HCT116 (cell line): Measurements from ENCODE around the gene TRPV4. TPM values are rescaled to one million over a fixed set of nuclear protein-coding genes. Genes with fewer than 3 reads are reported as not detected.

ENCODE experiments used
- ATAC-seq: fragments of 200-7000 bp; cut with Tn5 transposase; 2 replicates; pipeline ENCODE4 v1.9.1; 2020; ENCODE audit warnings: mild to moderate bottlenecking, moderate library complexity
- BruUV-seq: library from RNA; stranded (reverse); fragments of 400-500 nt; replicated peaks from 2 replicates; lab custom pipeline; 2021; lab: Mats Ljungman, UMichigan
- CTCF ChIA-PET: fragments of 300-600 bp; sonication (Branson Sonifier 250); formaldehyde crosslinking; loops from one replicate; lab custom pipeline; 2021; ENCODE audit warnings: antibody characterized with exemption; lab: Charles Lee
- POLR2A ChIA-PET: fragments of 300-600, 350-600 bp; sonication (Branson Sonifier 250); formaldehyde crosslinking; loops from one replicate; lab custom pipeline; 2021; ENCODE audit warnings: antibody characterized with exemption; lab: Charles Lee
- RAD21 ChIA-PET, 2 experiments: fragments of 300-600 bp; sonication (Branson Sonifier 250); formaldehyde crosslinking; loops; one replicate each; lab custom pipeline; 2023; ENCODE audit warnings: low total read pairs in 2 of 2; ENCODE audit not compliant: uncharacterized antibody in 2 of 2, unreplicated experiment in 2 of 2, low non-redundant PET in 1 of 2; lab: Charles Lee
- DNase-seq: peaks from one replicate; pipeline ENCODE4 v3.0.0-alpha.2; 2010; ENCODE audit warnings: low read depth, low spot score
- H2AFZ ChIP-seq: fragments of 200-600 bp; shearing (Covaris generic), sonication (generic); 2 replicates; pipeline ENCODE4 v1.6.1; 2017; ENCODE audit warnings: low read depth, mixed run types, mixed read lengths, antibody characterized with exemption, low read length; ENCODE audit not compliant: poor library complexity, severe bottlenecking
- H3K27ac ChIP-seq: 2 replicates; pipeline ENCODE4 v1.5.1; 2012; ENCODE audit warnings: low read depth, low read length
- H3K27me3 ChIP-seq: fragments of 200-600 bp; sonication (generic); 2 replicates; pipeline ENCODE4 v1.6.1; 2016; ENCODE audit warnings: mixed run types, low read length, mixed read lengths; ENCODE audit not compliant: insufficient read depth
- H3K36me3 ChIP-seq, 2 experiments: fragments of 200-500 bp in 1 of 2; fragments of 200-600 bp in 1 of 2; sonication (Bioruptor generic) in 1 of 2; sonication (generic) in 1 of 2; 2 replicates each; pipeline versions ENCODE4 v1.5.1 to v1.6.1; 2014 to 2016; ENCODE audit warnings: low read length in 2 of 2, inconsistent platforms in 1 of 2, mixed read lengths in 1 of 2, mixed run types in 1 of 2; ENCODE audit not compliant: insufficient read depth in 2 of 2, control insufficient read depth in 1 of 2
- H3K4me1 ChIP-seq, 2 experiments: fragments of 200-600 bp in 1 of 2; sonication (generic) in 1 of 2; 2 replicates each; pipeline versions ENCODE4 v1.5.1 to v1.6.1; 2012 to 2017; ENCODE audit warnings: low read length in 2 of 2, inconsistent platforms in 1 of 2, mild to moderate bottlenecking in 1 of 2, mixed read lengths in 1 of 2, mixed run types in 1 of 2, moderate library complexity in 1 of 2; ENCODE audit not compliant: insufficient read depth in 2 of 2, control insufficient read depth in 1 of 2
- H3K4me2 ChIP-seq: fragments of 200-600 bp; sonication (generic); 2 replicates; pipeline ENCODE4 v1.6.1; 2017; ENCODE audit warnings: mixed run types, low read length, mixed read lengths
- H3K4me3 ChIP-seq, 2 experiments: fragments of 200-600 bp in 1 of 2; sonication (generic) in 1 of 2; replicated peaks in 1 of 2; 2 replicates each; pipeline ENCODE4 v1.5.1; 2011 to 2016; ENCODE audit warnings: low read length in 2 of 2, control low read depth in 1 of 2, low read depth in 1 of 2, mild to moderate bottlenecking in 1 of 2, mixed read lengths in 1 of 2, mixed run types in 1 of 2
- H3K79me2 ChIP-seq: fragments of 200-600 bp; sonication (generic); 2 replicates; pipeline ENCODE4 v1.6.1; 2017; ENCODE audit warnings: mild to moderate bottlenecking, mixed run types, low read length, moderate library complexity, mixed read lengths; ENCODE audit not compliant: insufficient read depth
- H3K9ac ChIP-seq: fragments of 200-600 bp; sonication (generic); 2 replicates; pipeline ENCODE4 v1.6.1; 2016; ENCODE audit warnings: low read length, mixed read lengths
- H3K9me2 ChIP-seq: fragments of 200-600 bp; sonication (generic), shearing (Covaris generic); 2 replicates; pipeline ENCODE4 v1.6.1; 2017; ENCODE audit warnings: mixed run types, mild to moderate bottlenecking, moderate library complexity; ENCODE audit not compliant: insufficient read depth
- H3K9me3 ChIP-seq, 2 experiments: fragments of 200-500 bp in 1 of 2; fragments of 200-600 bp in 1 of 2; sonication (Bioruptor generic) in 1 of 2; sonication (generic) in 1 of 2; 2 replicates each; pipeline ENCODE4 v1.6.1; 2014 to 2017; ENCODE audit warnings: low read length in 2 of 2, mixed read lengths in 2 of 2, inconsistent platforms in 1 of 2, low read depth in 1 of 2, mild to moderate bottlenecking in 1 of 2, mixed run types in 1 of 2, moderate library complexity in 1 of 2; ENCODE audit not compliant: control insufficient read depth in 1 of 2, insufficient read depth in 1 of 2
- H4K20me1 ChIP-seq: fragments of 200-600 bp; sonication (generic), shearing (Covaris generic); 2 replicates; pipeline ENCODE4 v1.6.1; 2017; ENCODE audit warnings: mixed run types, mild to moderate bottlenecking, moderate library complexity; ENCODE audit not compliant: insufficient read depth
- ATF3 ChIP-seq: IDR thresholded peaks from 2 replicates; pipeline ENCODE4 v1.6.1; 2012
- CBX3 ChIP-seq: IDR thresholded peaks from 2 replicates; pipeline ENCODE4 v1.6.1; 2012; ENCODE audit warnings: low read depth
- CEBPB ChIP-seq: IDR thresholded peaks from 2 replicates; pipeline ENCODE4 v1.6.1; 2012; ENCODE audit warnings: low read depth
- EGR1 ChIP-seq: IDR thresholded peaks from 2 replicates; pipeline ENCODE4 v1.6.1; 2012; ENCODE audit warnings: low read depth
- JUND ChIP-seq: IDR thresholded peaks from 2 replicates; pipeline ENCODE4 v1.6.1; 2012
- MAX ChIP-seq: IDR thresholded peaks from 2 replicates; pipeline ENCODE4 v1.6.1; 2012
- POLR2A ChIP-seq: IDR thresholded peaks from 2 replicates; pipeline ENCODE4 v1.7.0; 2011; ENCODE audit warnings: borderline replicate concordance; ENCODE audit not compliant: insufficient read depth, insufficient read length; ENCODE audit errors: extremely low read depth
- POLR2AphosphoS5 ChIP-seq: IDR thresholded peaks from 2 replicates; pipeline ENCODE4 v1.6.1; 2011; ENCODE audit warnings: mild to moderate bottlenecking, low read depth, low read length, moderate library complexity
- RAD21 ChIP-seq: IDR thresholded peaks from 2 replicates; pipeline ENCODE4 v1.6.1; 2012; ENCODE audit warnings: low read depth, mild to moderate bottlenecking
- REST ChIP-seq: IDR thresholded peaks from 2 replicates; pipeline ENCODE4 v1.6.1; 2012; ENCODE audit warnings: low read depth
- SRF ChIP-seq: IDR thresholded peaks from 2 replicates; pipeline ENCODE4 v1.6.1; 2012; ENCODE audit warnings: low read depth
- TCF7L2 ChIP-seq: IDR thresholded peaks from 2 replicates; pipeline ENCODE4 v1.7.0; 2011; ENCODE audit warnings: borderline replicate concordance, inconsistent platforms; ENCODE audit not compliant: insufficient read depth, insufficient read length; ENCODE audit errors: extremely low read depth
- ZNF274 ChIP-seq: fragments of 200-500 bp; sonication (Bioruptor generic); IDR thresholded peaks from 2 replicates; pipeline ENCODE4 v1.6.1; 2014; ENCODE audit warnings: mild to moderate bottlenecking, low read depth, low read length, inconsistent platforms
- intact Hi-C: fragments of 100-400 bp; cut with micrococcal nuclease; formaldehyde crosslinking; loops from 2 replicates; pipeline ENCODE4 v1.10.0; 2022
- total RNA-seq: library from RNA; stranded (reverse); gene quantifications from one replicate; pipeline ENCODE4 v1.2.1, GENCODE V29; 2021; ENCODE audit not compliant: unreplicated experiment
- TF ChIP-seq, protein P1 (sequence below), 3 experiments: fragments of 200-600 bp in 1 of 3; sonication (generic) in 1 of 3; IDR thresholded peaks in 2 of 3; conservative IDR thresholded peaks in 1 of 3; 2 replicates each; pipeline ENCODE4 v1.5.1; 2012 to 2017; ENCODE audit warnings: low read depth in 2 of 3, low read length in 2 of 3, antibody characterized with exemption in 1 of 3, borderline replicate concordance in 1 of 3, control low read depth in 1 of 3, mild to moderate bottlenecking in 1 of 3, mixed read lengths in 1 of 3, mixed run types in 1 of 3, moderate library complexity in 1 of 3; ENCODE audit not compliant: insufficient read depth in 1 of 3

TRPV4 gene
- total RNA-seq, 1 experiment from 2014 or later, result 0.54 TPM

- ChIA-PET CTCF (no interaction called here), RAD21 (no interaction called here), POLR2A (no interaction called here)
- H3K27ac ChIP-seq, result no peak overlapping the region
- H2AFZ ChIP-seq, result no peak overlapping the region
- H3K4me3 ChIP-seq, result no peak overlapping the region
- no peak overlapping the region for H3K4me2 ChIP-seq
- TF ChIP-seq POLR2A (no peak), SRF (no peak), EGR1 (no peak), CEBPB (no peak), POLR2AphosphoS5 (no peak), RAD21 (no peak), REST (no peak), ZNF274 (no peak), JUND (no peak), TCF7L2 (no peak), MAX (no peak), CBX3 (no peak), ATF3 (no peak)
- TF ChIP-seq, protein P1, sequence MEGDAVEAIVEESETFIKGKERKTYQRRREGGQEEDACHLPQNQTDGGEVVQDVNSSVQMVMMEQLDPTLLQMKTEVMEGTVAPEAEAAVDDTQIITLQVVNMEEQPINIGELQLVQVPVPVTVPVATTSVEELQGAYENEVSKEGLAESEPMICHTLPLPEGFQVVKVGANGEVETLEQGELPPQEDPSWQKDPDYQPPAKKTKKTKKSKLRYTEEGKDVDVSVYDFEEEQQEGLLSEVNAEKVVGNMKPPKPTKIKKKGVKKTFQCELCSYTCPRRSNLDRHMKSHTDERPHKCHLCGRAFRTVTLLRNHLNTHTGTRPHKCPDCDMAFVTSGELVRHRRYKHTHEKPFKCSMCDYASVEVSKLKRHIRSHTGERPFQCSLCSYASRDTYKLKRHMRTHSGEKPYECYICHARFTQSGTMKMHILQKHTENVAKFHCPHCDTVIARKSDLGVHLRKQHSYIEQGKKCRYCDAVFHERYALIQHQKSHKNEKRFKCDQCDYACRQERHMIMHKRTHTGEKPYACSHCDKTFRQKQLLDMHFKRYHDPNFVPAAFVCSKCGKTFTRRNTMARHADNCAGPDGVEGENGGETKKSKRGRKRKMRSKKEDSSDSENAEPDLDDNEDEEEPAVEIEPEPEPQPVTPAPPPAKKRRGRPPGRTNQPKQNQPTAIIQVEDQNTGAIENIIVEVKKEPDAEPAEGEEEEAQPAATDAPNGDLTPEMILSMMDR (IDR thresholded peaks at IDR 0.05 in 2 of 3, conservative IDR thresholded peaks at IDR 0.05 in 1 of 3; ENCODE audit: borderline replicate concordance in 1 of 3, insufficient read depth in 1 of 3, low read depth in 2 of 3, low read length in 2 of 3), result no peak
- no peak for ATAC-seq
- H4K20me1 ChIP-seq, result no peaks in the 10 kb centered on the region
- DNase-seq, result no peak
- no peaks in the 10 kb centered on the region for H3K9me2 ChIP-seq
- BruUV-seq, result no TSS peak
- H3K9ac ChIP-seq, result no peak overlapping the region
- no peaks in the 10 kb centered on the region for H3K27me3 ChIP-seq
- no peaks in the 10 kb centered on the region for H3K9me3 ChIP-seq
- intact Hi-C loops, result no loop called here
- H3K36me3 ChIP-seq, result no peaks in the 10 kb centered on the region
- H3K4me1 ChIP-seq, result peaks cover 11 to 16% of the 10 kb centered on the region in 2 experiments; a peak in 3 of 4 replicates
- peaks cover 7% of the 10 kb centered on the region for H3K79me2 ChIP-seq
Observed at GRCh38 chr12:109871668-109872314, 38.6 kb upstream of the TRPV4 start.
